Sigmoid colon (tissue), 7 donors: ENCODE data around the gene RNF208. TPM values are rescaled to one million over a fixed set of nuclear protein-coding genes. Genes with fewer than 3 reads are reported as not detected.

Experiments used
- DNase-seq: peaks from one replicate; pipeline ENCODE4 v3.0.0-alpha.2; 2019
- H3K27ac ChIP-seq, 4 donors: fragments of 200-600 bp; sonication (generic); one replicate each; pipeline ENCODE4 v1.5.1; 2016 to 2019; ENCODE audit warnings: mild to moderate bottlenecking in 1 of 4
- H3K27me3 ChIP-seq, 3 donors: fragments of 200-600 bp; sonication (generic); one replicate each; pipeline ENCODE4 v1.5.1; 2019; ENCODE audit warnings: mild to moderate bottlenecking in 1 of 3
- H3K36me3 ChIP-seq, 4 donors: fragments of 200-600 bp; sonication (generic); one replicate each; pipeline ENCODE4 v1.5.1; 2016 to 2019
- H3K4me1 ChIP-seq, 4 donors: fragments of 200-600 bp; sonication (generic); one replicate each; pipeline ENCODE4 v1.5.1; 2017 to 2019
- H3K4me3 ChIP-seq, 4 donors: fragments of 200-600 bp; sonication (generic); one replicate each; pipeline ENCODE4 v1.5.1; 2017 to 2019; ENCODE audit warnings: mild to moderate bottlenecking in 2 of 4, moderate library complexity in 1 of 4
- H3K9me3 ChIP-seq, 4 donors: fragments of 200-600 bp in 3 of 4; sonication (generic) in 3 of 4; one replicate each; pipeline versions ENCODE4 v1.5.1 to v1.6.1; 2013 to 2019
- CTCF ChIP-seq, 4 experiments: fragments of 450-650 bp in 3 of 4; fragments of 200-600 bp in 1 of 4; IDR thresholded peaks; one replicate each; pipeline ENCODE4 v1.5.1; 2016 to 2019; ENCODE audit warnings: antibody characterized with exemption in 4 of 4, mild to moderate bottlenecking in 3 of 4, moderate library complexity in 2 of 4
- EP300 ChIP-seq, 4 donors: sonication (generic); formaldehyde crosslinking; IDR thresholded peaks; one replicate each; pipeline ENCODE4 v1.6.1; 2017; ENCODE audit warnings: antibody characterized with exemption in 4 of 4
- POLR2A ChIP-seq, 2 donors: fragments of 450-650 bp; IDR thresholded peaks; one replicate each; pipeline ENCODE4 v1.6.1; 2016; ENCODE audit warnings: antibody characterized with exemption in 2 of 2, mild to moderate bottlenecking in 2 of 2, moderate library complexity in 2 of 2
- POLR2AphosphoS5 ChIP-seq, 4 donors: sonication (generic); formaldehyde crosslinking; IDR thresholded peaks; one replicate each; pipeline ENCODE4 v1.6.1; 2017; ENCODE audit warnings: antibody characterized with exemption in 4 of 4
- WGBS, 2 donors: extraction: QIAGEN DNeasy Blood & Tissue Kit; methylation state at CpG; one replicate each; pipeline ENCODE4 v1.1.7; 2013; 5-methylcytosine and 5-hydroxymethylcytosine counted together
- intact Hi-C: fragments of 100-400 bp; cut with DNase I; formaldehyde crosslinking; loops from one replicate; pipeline ENCODE4 v1.15.1; 2023
- polyA plus RNA-seq, 3 donors: library from polyadenylated mRNA; stranded (reverse); fragments of 200-250 nt; gene quantifications; one replicate each; pipeline ENCODE4 v1.2.3, GENCODE V29; 2013
- total RNA-seq, 4 donors: library from RNA; depleted of rRNA; stranded (reverse); fragments of >200 nt; gene quantifications; one replicate each; pipeline ENCODE4 v1.1.0, GENCODE V29; 2016
- donor health status: healthy with polysubstance abuse.
- donor health status: Bipolar disorder and iron deficiency.
- donor health status: healthy.

RNF208 gene
- total and polyA plus RNA-seq, 7 donors: 0.54 to 8.8 (median 3.4) TPM; not detected in 1

GRCh38 chr9:137215196-137215986 lies 6.6 kb downstream of the RNF208 start:
- TF ChIP-seq POLR2AphosphoS5 (IDR thresholded peaks at IDR 0.05) (no peak), POLR2A (IDR thresholded peaks at IDR 0.05) (no peak), EP300 (IDR thresholded peaks at IDR 0.05) (no peak), CTCF (IDR thresholded peaks at IDR 0.05) (no peak)
- Histone ChIP-seq H3K36me3 (peaks cover 0 to 15% (median 0%) of the 10 kb centered on the region in 4 donors), H3K4me1 (peaks cover 0 to 5% (median 0%) of the 10 kb centered on the region in 4 donors), H3K4me3 (no peak overlapping the region), H3K27me3 (no peaks in the 10 kb centered on the region), H3K27ac (no peak overlapping the region), H3K9me3 (no peaks in the 10 kb centered on the region)
- intact Hi-C loops: no loop called here
- DNase-seq: no peak
- WGBS, 2 donors: 93 to 96% methylated on average over 22 of the region's 22 CpGs

- 95% methylated on average over 19 of the region's 19 CpGs for WGBS, 2 donors
- no peak overlapping the region for H3K27ac ChIP-seq
- H3K4me3 ChIP-seq: no peak overlapping the region
- intact Hi-C loops: no loop called here
- DNase-seq: no peak
- TF ChIP-seq POLR2A (IDR thresholded peaks at IDR 0.05) (no peak), POLR2AphosphoS5 (IDR thresholded peaks at IDR 0.05) (no peak), CTCF (IDR thresholded peaks at IDR 0.05) (no peak), EP300 (IDR thresholded peaks at IDR 0.05) (no peak)
- H3K36me3 ChIP-seq: peaks cover 0 to 16% (median 0%) of the 10 kb centered on the region in 4 donors
- no peaks in the 10 kb centered on the region for H3K27me3 ChIP-seq
- no peaks in the 10 kb centered on the region for H3K9me3 ChIP-seq
- peaks cover 0 to 5% (median 0%) of the 10 kb centered on the region in 4 donors for H3K4me1 ChIP-seq
Observed at GRCh38 chr9:137214620-137215019, 7.4 kb downstream of the RNF208 start.

- DNase-seq: no peak
- WGBS, 2 donors: 88 to 93% methylated on average over 49 of the region's 49 CpGs
- Histone ChIP-seq H3K27me3 (no peaks in the 10 kb centered on the region), H3K4me1 (peaks cover 0 to 5% (median 0%) of the 10 kb centered on the region in 4 donors), H3K9me3 (no peaks in the 10 kb centered on the region), H3K4me3 (no peak overlapping the region), H3K27ac (no peak overlapping the region), H3K36me3 (peaks cover 0 to 20% (median 0%) of the 10 kb centered on the region in 4 donors)
- intact Hi-C loops: no loop called here
- no peak for TF ChIP-seq EP300 (IDR thresholded peaks at IDR 0.05)
- TF ChIP-seq POLR2AphosphoS5 (IDR thresholded peaks at IDR 0.05): no peak
- TF ChIP-seq POLR2A (IDR thresholded peaks at IDR 0.05): no peak
- no peak for TF ChIP-seq CTCF (IDR thresholded peaks at IDR 0.05)
Observed at GRCh38 chr9:137213160-137214060, 8.6 kb downstream of the RNF208 start.

GRCh38 chr9:137212520-137212919 lies 9.5 kb downstream of the RNF208 start:
- WGBS, 2 donors: 81 to 89% methylated on average over 21 of the region's 21 CpGs
- H3K36me3 ChIP-seq: peaks cover 0 to 22% (median 0%) of the 10 kb centered on the region in 4 donors
- H3K9me3 ChIP-seq: no peaks in the 10 kb centered on the region
- peaks cover 0 to 5% (median 0%) of the 10 kb centered on the region in 4 donors for H3K4me1 ChIP-seq
- TF ChIP-seq POLR2A (IDR thresholded peaks at IDR 0.05): no peak
- no peak for TF ChIP-seq EP300 (IDR thresholded peaks at IDR 0.05)
- TF ChIP-seq POLR2AphosphoS5 (IDR thresholded peaks at IDR 0.05): no peak
- TF ChIP-seq CTCF (IDR thresholded peaks at IDR 0.05): no peak
- no peaks in the 10 kb centered on the region for H3K27me3 ChIP-seq
- intact Hi-C loops: no loop called here
- no peak overlapping the region for H3K27ac ChIP-seq
- no peak for DNase-seq
- H3K4me3 ChIP-seq: no peak overlapping the region
